ENCODE results near the gene FXYD2.

Gene FXYD2

GRCh38 chr11:117796872-117797529, 27.5 kb downstream of the FXYD2 start, which contains the start of gene DSCAML1:
Gene DSCAML1, minus strand, starts transcription at chr11:117797216. Its CDS starts 137 bp downstream, at chr11:117797079.
- Histone ChIP-seq H3K9ac (ENCODE audit: low read length) (no peak within 1 kb of the TSS), H3K79me2 (ENCODE audit: control insufficient read depth, insufficient read depth, low read length, poor library complexity) (no peaks in the 10 kb centered on the region), H2AK5ac (ENCODE audit: low read length) (no peak within 1 kb of the TSS), H4K8ac (ENCODE audit: low read depth, low read length) (no peak within 1 kb of the TSS), H3K4me3 (ENCODE audit: low read depth, low read length) (peak within 1 kb of the TSS; percentile 4), H3K4me2 (ENCODE audit: low read length) (peak within 1 kb of the TSS; percentile 58), H3K4ac (ENCODE audit: low read depth, low read length) (no peak within 1 kb of the TSS), H2BK120ac (ENCODE audit: insufficient read depth, low read length, poor library complexity) (no peak within 1 kb of the TSS), H3K79me1 (ENCODE audit: low read length) (no peaks in the 10 kb centered on the region), H2AFZ (ENCODE audit: insufficient read depth, low read length, poor library complexity) (no peak within 1 kb of the TSS), H3K4me1 (ENCODE audit: control insufficient read depth in 1 of 2, insufficient read depth in 2 of 2, low read length in 2 of 2) (peaks cover 9 to 16% of the 10 kb centered on the region in 2 experiments), H3K36me3 (ENCODE audit: control insufficient read depth in 1 of 2, insufficient read depth in 2 of 2, low read length in 2 of 2) (no peaks in the 10 kb centered on the region), H3K27me3 (ENCODE audit: insufficient read depth, low read length) (peaks cover 56% of the 10 kb centered on the region), H4K91ac (ENCODE audit: low read depth, low read length) (no peak within 1 kb of the TSS), H2BK12ac (ENCODE audit: low read length) (no peak within 1 kb of the TSS), H2BK5ac (ENCODE audit: low read depth, low read length, poor library complexity) (no peak within 1 kb of the TSS), H3K9me3 (ENCODE audit: insufficient read depth, low read depth, low read length) (no peaks in the 10 kb centered on the region), H3K18ac (ENCODE audit: low read length) (no peak within 1 kb of the TSS), H3K27ac (ENCODE audit: low read depth, low read length) (no peak within 1 kb of the TSS), H3K14ac (ENCODE audit: low read length) (no peak within 1 kb of the TSS), H4K12ac (ENCODE audit: low read depth, low read length) (no peak within 1 kb of the TSS), H3K23ac (ENCODE audit: low read length) (no peak within 1 kb of the TSS)
- no peak for DNase-seq
- WGBS (ENCODE audit: extremely low coverage, insufficient coverage, insufficient read length) = no CpG with 5 or more reads among the region's 66 CpGs

GRCh38 chr11:117796456-117796871, 28.1 kb downstream of the FXYD2 start:
- H4K91ac ChIP-seq (ENCODE audit: low read depth, low read length) = no peak overlapping the region
- no peaks in the 10 kb centered on the region for H3K79me1 ChIP-seq (ENCODE audit: low read length)
- no peak overlapping the region for H3K23ac ChIP-seq (ENCODE audit: low read length)
- H3K18ac ChIP-seq (ENCODE audit: low read length) = no peak overlapping the region
- H3K4ac ChIP-seq (ENCODE audit: low read depth, low read length) = no peak overlapping the region
- H2BK12ac ChIP-seq (ENCODE audit: low read length) = no peak overlapping the region
- no peak overlapping the region for H3K9ac ChIP-seq (ENCODE audit: low read length)
- H3K36me3 ChIP-seq (ENCODE audit: control insufficient read depth in 1 of 2, insufficient read depth in 2 of 2, low read length in 2 of 2) = no peaks in the 10 kb centered on the region
- peaks cover 56% of the 10 kb centered on the region for H3K27me3 ChIP-seq (ENCODE audit: insufficient read depth, low read length)
- DNase-seq = no peak
- H2AK5ac ChIP-seq (ENCODE audit: low read length) = no peak overlapping the region
- H2BK5ac ChIP-seq (ENCODE audit: low read depth, low read length, poor library complexity) = no peak overlapping the region
- peaks cover under 1% of the 10 kb centered on the region for H3K9me3 ChIP-seq (ENCODE audit: insufficient read depth, low read depth, low read length)
- H3K4me2 ChIP-seq (ENCODE audit: low read length) = peak overlapping the region; percentile 58
- H3K27ac ChIP-seq (ENCODE audit: low read depth, low read length) = no peak overlapping the region
- H4K8ac ChIP-seq (ENCODE audit: low read depth, low read length) = no peak overlapping the region
- no peak overlapping the region for H4K12ac ChIP-seq (ENCODE audit: low read depth, low read length)
- no peak overlapping the region for H2BK120ac ChIP-seq (ENCODE audit: insufficient read depth, low read length, poor library complexity)
- WGBS (ENCODE audit: extremely low coverage, insufficient coverage, insufficient read length) = no CpG with 5 or more reads among the region's 35 CpGs
- H3K79me2 ChIP-seq (ENCODE audit: control insufficient read depth, insufficient read depth, low read length, poor library complexity) = no peaks in the 10 kb centered on the region
- peak overlapping the region; percentile 4 for H3K4me3 ChIP-seq (ENCODE audit: low read depth, low read length)
- H2AFZ ChIP-seq (ENCODE audit: insufficient read depth, low read length, poor library complexity) = no peak overlapping the region
- peaks cover 9 to 16% of the 10 kb centered on the region in 2 experiments for H3K4me1 ChIP-seq (ENCODE audit: control insufficient read depth in 1 of 2, insufficient read depth in 2 of 2, low read length in 2 of 2)
- H3K14ac ChIP-seq (ENCODE audit: low read length) = no peak overlapping the region

GRCh38 chr11:117795638-117796455, 28.7 kb downstream of the FXYD2 start:
- Histone ChIP-seq H3K4me2 (ENCODE audit: low read length) (peak overlapping the region; percentile 58), H3K27me3 (ENCODE audit: insufficient read depth, low read length) (peaks cover 56% of the 10 kb centered on the region), H2BK12ac (ENCODE audit: low read length) (no peak overlapping the region), H2AFZ (ENCODE audit: insufficient read depth, low read length, poor library complexity) (no peak overlapping the region), H4K8ac (ENCODE audit: low read depth, low read length) (no peak overlapping the region), H3K79me2 (ENCODE audit: control insufficient read depth, insufficient read depth, low read length, poor library complexity) (no peaks in the 10 kb centered on the region), H4K12ac (ENCODE audit: low read depth, low read length) (no peak overlapping the region), H3K4me3 (ENCODE audit: low read depth, low read length) (peak overlapping the region; percentile 4), H3K4ac (ENCODE audit: low read depth, low read length) (no peak overlapping the region), H3K79me1 (ENCODE audit: low read length) (no peaks in the 10 kb centered on the region), H3K4me1 (ENCODE audit: control insufficient read depth in 1 of 2, insufficient read depth in 2 of 2, low read length in 2 of 2) (peaks cover 9 to 16% of the 10 kb centered on the region in 2 experiments), H3K18ac (ENCODE audit: low read length) (no peak overlapping the region), H3K36me3 (ENCODE audit: control insufficient read depth in 1 of 2, insufficient read depth in 2 of 2, low read length in 2 of 2) (no peaks in the 10 kb centered on the region), H2AK5ac (ENCODE audit: low read length) (no peak overlapping the region), H3K9me3 (ENCODE audit: insufficient read depth, low read depth, low read length) (peaks cover 1% of the 10 kb centered on the region), H2BK120ac (ENCODE audit: insufficient read depth, low read length, poor library complexity) (no peak overlapping the region), H3K14ac (ENCODE audit: low read length) (no peak overlapping the region), H3K23ac (ENCODE audit: low read length) (no peak overlapping the region), H3K27ac (ENCODE audit: low read depth, low read length) (no peak overlapping the region), H4K91ac (ENCODE audit: low read depth, low read length) (no peak overlapping the region), H3K9ac (ENCODE audit: low read length) (no peak overlapping the region), H2BK5ac (ENCODE audit: low read depth, low read length, poor library complexity) (no peak overlapping the region)
- no CpG with 5 or more reads among the region's 53 CpGs for WGBS (ENCODE audit: extremely low coverage, insufficient coverage, insufficient read length)
- DNase-seq = no peak

DNA sequence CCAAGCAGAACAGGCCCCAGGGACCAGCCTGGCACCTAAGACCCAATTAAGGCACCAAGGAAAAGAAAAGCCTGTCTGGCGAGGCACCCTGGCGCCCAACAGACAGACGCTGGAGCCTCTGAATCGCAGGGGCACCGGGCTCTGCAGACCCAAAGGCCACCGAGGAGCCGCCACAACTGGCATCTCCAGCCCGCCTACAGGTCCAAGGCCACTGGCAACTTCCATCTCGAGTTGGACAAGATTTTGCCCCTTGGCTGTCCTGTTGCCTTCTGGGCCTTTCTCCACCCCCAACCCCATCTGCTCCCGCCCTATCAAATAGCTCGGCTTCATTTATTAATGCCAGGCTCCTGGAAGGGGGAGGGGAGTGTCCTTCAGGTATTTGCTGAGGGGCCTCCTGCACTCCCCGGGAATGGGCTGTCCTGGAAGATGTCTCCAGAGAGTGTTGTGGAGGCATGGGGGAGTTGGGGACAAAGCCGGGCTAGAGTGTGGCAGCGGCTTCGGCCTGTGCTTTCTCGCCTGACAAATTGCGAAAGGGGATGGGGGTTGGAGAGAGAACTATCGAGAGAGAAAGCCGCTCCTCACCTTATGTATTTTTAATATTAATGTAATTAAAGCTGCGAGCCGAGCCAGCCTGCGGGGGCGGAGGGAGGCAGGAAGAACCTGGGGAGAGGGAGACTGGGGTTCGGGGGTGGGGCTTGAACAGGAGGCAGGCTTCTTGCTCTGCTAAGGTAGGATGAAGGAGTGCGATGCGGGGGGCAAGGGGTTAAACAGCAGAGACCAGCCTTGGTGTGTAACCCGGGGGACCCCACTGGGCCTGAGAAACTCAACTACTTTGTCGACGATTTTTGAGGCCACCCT, 29.5 kb downstream of the FXYD2 start:
- peaks cover 9 to 16% of the 10 kb centered on the region in 2 experiments for H3K4me1 ChIP-seq (ENCODE audit: control insufficient read depth in 1 of 2, insufficient read depth in 2 of 2, low read length in 2 of 2)
- H3K14ac ChIP-seq (ENCODE audit: low read length) = no peak overlapping the region
- no peak overlapping the region for H2AK5ac ChIP-seq (ENCODE audit: low read length)
- H3K4ac ChIP-seq (ENCODE audit: low read depth, low read length) = no peak overlapping the region
- H3K18ac ChIP-seq (ENCODE audit: low read length) = no peak overlapping the region
- H3K9me3 ChIP-seq (ENCODE audit: insufficient read depth, low read depth, low read length) = peaks cover 1% of the 10 kb centered on the region
- H3K36me3 ChIP-seq (ENCODE audit: control insufficient read depth in 1 of 2, insufficient read depth in 2 of 2, low read length in 2 of 2) = no peaks in the 10 kb centered on the region
- H3K23ac ChIP-seq (ENCODE audit: low read length) = no peak overlapping the region
- no peak overlapping the region for H2BK120ac ChIP-seq (ENCODE audit: insufficient read depth, low read length, poor library complexity)
- H3K4me3 ChIP-seq (ENCODE audit: low read depth, low read length) = no peak overlapping the region
- peaks cover 56% of the 10 kb centered on the region for H3K27me3 ChIP-seq (ENCODE audit: insufficient read depth, low read length)
- H3K79me1 ChIP-seq (ENCODE audit: low read length) = no peaks in the 10 kb centered on the region
- H2AFZ ChIP-seq (ENCODE audit: insufficient read depth, low read length, poor library complexity) = no peak overlapping the region
- H3K4me2 ChIP-seq (ENCODE audit: low read length) = no peak overlapping the region
- no peak overlapping the region for H2BK5ac ChIP-seq (ENCODE audit: low read depth, low read length, poor library complexity)
- H2BK12ac ChIP-seq (ENCODE audit: low read length) = no peak overlapping the region
- H3K9ac ChIP-seq (ENCODE audit: low read length) = no peak overlapping the region
- no peak overlapping the region for H3K27ac ChIP-seq (ENCODE audit: low read depth, low read length)
- DNase-seq = no peak
- H3K79me2 ChIP-seq (ENCODE audit: control insufficient read depth, insufficient read depth, low read length, poor library complexity) = no peaks in the 10 kb centered on the region
- no peak overlapping the region for H4K91ac ChIP-seq (ENCODE audit: low read depth, low read length)
- no peak overlapping the region for H4K12ac ChIP-seq (ENCODE audit: low read depth, low read length)
- no peak overlapping the region for H4K8ac ChIP-seq (ENCODE audit: low read depth, low read length)
- WGBS (ENCODE audit: extremely low coverage, insufficient coverage, insufficient read length) = no CpG with 5 or more reads among the region's 29 CpGs
